Mammary epithelial cell (primary cell): Measurements from ENCODE around the gene KLF3.

ENCODE experiments used
- EZH2 ChIP-seq: IDR thresholded peaks from 2 replicates; pipeline ENCODE4 v1.6.1; 2012; ENCODE audit warnings: low read length, inconsistent platforms, borderline replicate concordance
- TF ChIP-seq, protein P1 (sequence below), 2 donors: IDR thresholded peaks in 1 of 2; conservative IDR thresholded peaks in 1 of 2; 2 replicates each; pipeline ENCODE4 v1.5.1; 2011 to 2012; ENCODE audit warnings: inconsistent platforms in 2 of 2, low read length in 2 of 2, mild to moderate bottlenecking in 2 of 2, control low read depth in 1 of 2, low read depth in 1 of 2; ENCODE audit not compliant: insufficient read depth in 1 of 2; ENCODE audit errors: extremely low read depth in 1 of 2

DNA sequence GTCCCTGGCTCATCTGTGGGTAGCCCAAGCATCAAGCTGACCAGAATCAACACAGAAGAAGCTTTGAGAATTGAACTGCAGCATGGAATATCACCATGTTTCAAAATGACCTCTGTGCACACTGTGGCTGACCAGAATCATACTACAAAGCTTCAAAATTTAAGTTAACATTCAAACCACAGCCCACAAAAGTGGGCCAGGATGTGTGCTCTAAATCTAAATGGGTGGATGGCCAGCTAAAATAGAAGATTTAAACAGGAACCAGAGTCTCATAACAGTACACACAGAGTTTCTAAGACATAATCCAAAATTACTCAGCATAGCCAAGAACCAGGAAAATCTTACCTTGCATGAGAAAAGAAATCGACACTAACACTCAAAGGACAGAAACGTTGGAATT is 46.1 kb downstream of the KLF3 start:
- TF ChIP-seq, protein P1, sequence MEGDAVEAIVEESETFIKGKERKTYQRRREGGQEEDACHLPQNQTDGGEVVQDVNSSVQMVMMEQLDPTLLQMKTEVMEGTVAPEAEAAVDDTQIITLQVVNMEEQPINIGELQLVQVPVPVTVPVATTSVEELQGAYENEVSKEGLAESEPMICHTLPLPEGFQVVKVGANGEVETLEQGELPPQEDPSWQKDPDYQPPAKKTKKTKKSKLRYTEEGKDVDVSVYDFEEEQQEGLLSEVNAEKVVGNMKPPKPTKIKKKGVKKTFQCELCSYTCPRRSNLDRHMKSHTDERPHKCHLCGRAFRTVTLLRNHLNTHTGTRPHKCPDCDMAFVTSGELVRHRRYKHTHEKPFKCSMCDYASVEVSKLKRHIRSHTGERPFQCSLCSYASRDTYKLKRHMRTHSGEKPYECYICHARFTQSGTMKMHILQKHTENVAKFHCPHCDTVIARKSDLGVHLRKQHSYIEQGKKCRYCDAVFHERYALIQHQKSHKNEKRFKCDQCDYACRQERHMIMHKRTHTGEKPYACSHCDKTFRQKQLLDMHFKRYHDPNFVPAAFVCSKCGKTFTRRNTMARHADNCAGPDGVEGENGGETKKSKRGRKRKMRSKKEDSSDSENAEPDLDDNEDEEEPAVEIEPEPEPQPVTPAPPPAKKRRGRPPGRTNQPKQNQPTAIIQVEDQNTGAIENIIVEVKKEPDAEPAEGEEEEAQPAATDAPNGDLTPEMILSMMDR (conservative IDR thresholded peaks at IDR 0.05 in 1 of 2, IDR thresholded peaks at IDR 0.05 in 1 of 2; ENCODE audit: extremely low read depth in 1 of 2, insufficient read depth in 1 of 2, low read depth in 1 of 2, low read length in 2 of 2), result no peak
- no peak for TF ChIP-seq EZH2
